Smooth muscle cell (in vitro differentiated cells): ENCODE measurements around the gene CLEC3A. TPM values are rescaled to one million over a fixed set of nuclear protein-coding genes. Genes with fewer than 3 reads are reported as not detected.
"Not testable (repeated sequence)": the region's sequence is repeated elsewhere in the genome, so short reads cannot be mapped to it uniquely, and the experiment has no call there.

Experiments used
- DNase-seq: peaks from one replicate; lab custom pipeline; 2025; ENCODE audit not compliant: unreplicated experiment; lab: John Stamatoyannopoulos, UW
- H2AFZ ChIP-seq: fragments of 200-600 bp; sonication (generic); 2 replicates; pipeline ENCODE4 v1.6.0; 2016; ENCODE audit warnings: antibody characterized with exemption, low read depth, mild to moderate bottlenecking
- H3F3A ChIP-seq: fragments of 200-600 bp; sonication (generic); 2 replicates; pipeline ENCODE4 v1.6.0; 2017; ENCODE audit warnings: antibody characterized with exemption, low read depth
- H3K27ac ChIP-seq: fragments of 200-600 bp; sonication (generic); 2 replicates; pipeline ENCODE4 v1.5.1; 2016; ENCODE audit warnings: low read depth, mild to moderate bottlenecking
- H3K27me3 ChIP-seq: fragments of 200-600 bp; sonication (generic); 2 replicates; pipeline ENCODE4 v1.6.1; 2016; ENCODE audit warnings: low read depth, mild to moderate bottlenecking
- H3K36me3 ChIP-seq: fragments of 200-600 bp; sonication (generic); 2 replicates; pipeline ENCODE4 v1.5.1; 2016; ENCODE audit warnings: low read depth
- H3K4me1 ChIP-seq: fragments of 200-600 bp; sonication (generic); 2 replicates; pipeline ENCODE4 v1.5.1; 2016; ENCODE audit warnings: low read depth
- H3K4me2 ChIP-seq: fragments of 200-600 bp; sonication (generic); 2 replicates; pipeline ENCODE4 v1.6.0; 2016; ENCODE audit warnings: mild to moderate bottlenecking
- H3K4me3 ChIP-seq: fragments of 200-600 bp; sonication (generic); 2 replicates; pipeline ENCODE4 v1.5.1; 2016; ENCODE audit warnings: mild to moderate bottlenecking
- H3K79me2 ChIP-seq: fragments of 200-600 bp; sonication (generic); 2 replicates; pipeline ENCODE4 v1.6.0; 2016; ENCODE audit warnings: low read depth, mild to moderate bottlenecking
- H3K9ac ChIP-seq: fragments of 200-600 bp; sonication (generic); 2 replicates; pipeline ENCODE4 v1.6.0; 2016; ENCODE audit warnings: low read depth
- H3K9me3 ChIP-seq: fragments of 200-600 bp; sonication (generic); replicated peaks from 2 replicates; pipeline ENCODE4 v1.5.1; 2016; ENCODE audit warnings: low read depth
- H4K20me1 ChIP-seq: fragments of 200-600 bp; sonication (generic); 2 replicates; pipeline ENCODE4 v1.6.0; 2016; ENCODE audit warnings: low read depth
- WGBS: methylation state at CpG from one replicate; pipeline ENCODE4 v1.1.7; 2016; ENCODE audit warnings: low lambda C conversion rate; 5-methylcytosine and 5-hydroxymethylcytosine counted together
- polyA plus RNA-seq: library from polyadenylated mRNA; unstranded; fragments of >200 nt; fragmentation: Nextera tagmentation; extraction: Ambion mirVana; gene quantifications from 2 replicates; pipeline ENCODE4 v1.2.1, GENCODE V29; 2016
- total RNA-seq: library from RNA; depleted of rRNA; stranded (reverse); fragments of >200 nt; gene quantifications from 2 replicates; pipeline ENCODE4 v1.2.3, GENCODE V29; 2014
- TF ChIP-seq, protein P1 (sequence below): fragments of 200-600 bp; sonication (generic); IDR thresholded peaks from 2 replicates; pipeline ENCODE4 v1.5.1; 2017; ENCODE audit warnings: borderline replicate concordance, mild to moderate bottlenecking, antibody characterized with exemption; ENCODE audit not compliant: insufficient read depth, poor library complexity, severe bottlenecking

CLEC3A gene
- total and polyA plus RNA-seq, 2 experiments from 2014 or later = 1.2 to 3.0 TPM

DNA sequence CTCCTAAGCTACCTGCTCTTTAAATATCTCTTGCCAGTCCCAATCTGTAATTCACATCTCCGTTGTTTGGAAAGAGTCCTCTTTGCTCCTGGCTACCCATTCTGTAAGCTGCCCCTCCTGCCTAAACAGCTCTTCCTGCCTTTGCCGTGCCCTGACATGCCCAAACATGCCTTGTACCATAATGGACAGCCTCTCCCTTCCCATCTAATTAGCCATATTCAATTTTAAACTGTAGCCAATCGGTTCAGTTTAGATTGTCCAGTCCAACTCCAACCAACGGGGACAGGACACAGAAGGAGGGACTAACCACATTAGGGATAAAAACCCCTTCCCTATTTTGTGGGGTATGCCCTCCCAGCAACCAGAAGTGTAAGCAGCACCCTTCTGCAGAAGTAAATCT is 30.6 kb upstream of the CLEC3A start:
- peak overlapping the region; percentile 97 for H3K27ac ChIP-seq
- WGBS = 19% methylated on average over 4 of the region's 4 CpGs
- no peaks in the 10 kb centered on the region for H3K36me3 ChIP-seq
- peaks cover 41% of the 10 kb centered on the region for H3K4me1 ChIP-seq
- peaks cover 23% of the 10 kb centered on the region for H3F3A ChIP-seq
- no peak for DNase-seq
- H3K79me2 ChIP-seq = no peaks in the 10 kb centered on the region
- H3K4me3 ChIP-seq = no peak overlapping the region
- no peaks in the 10 kb centered on the region for H3K9me3 ChIP-seq
- H3K9ac ChIP-seq = peak overlapping the region; percentile 9
- H3K4me2 ChIP-seq = peak overlapping the region; percentile 82
- TF ChIP-seq, protein P1, sequence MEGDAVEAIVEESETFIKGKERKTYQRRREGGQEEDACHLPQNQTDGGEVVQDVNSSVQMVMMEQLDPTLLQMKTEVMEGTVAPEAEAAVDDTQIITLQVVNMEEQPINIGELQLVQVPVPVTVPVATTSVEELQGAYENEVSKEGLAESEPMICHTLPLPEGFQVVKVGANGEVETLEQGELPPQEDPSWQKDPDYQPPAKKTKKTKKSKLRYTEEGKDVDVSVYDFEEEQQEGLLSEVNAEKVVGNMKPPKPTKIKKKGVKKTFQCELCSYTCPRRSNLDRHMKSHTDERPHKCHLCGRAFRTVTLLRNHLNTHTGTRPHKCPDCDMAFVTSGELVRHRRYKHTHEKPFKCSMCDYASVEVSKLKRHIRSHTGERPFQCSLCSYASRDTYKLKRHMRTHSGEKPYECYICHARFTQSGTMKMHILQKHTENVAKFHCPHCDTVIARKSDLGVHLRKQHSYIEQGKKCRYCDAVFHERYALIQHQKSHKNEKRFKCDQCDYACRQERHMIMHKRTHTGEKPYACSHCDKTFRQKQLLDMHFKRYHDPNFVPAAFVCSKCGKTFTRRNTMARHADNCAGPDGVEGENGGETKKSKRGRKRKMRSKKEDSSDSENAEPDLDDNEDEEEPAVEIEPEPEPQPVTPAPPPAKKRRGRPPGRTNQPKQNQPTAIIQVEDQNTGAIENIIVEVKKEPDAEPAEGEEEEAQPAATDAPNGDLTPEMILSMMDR = no peak
- no peaks in the 10 kb centered on the region for H3K27me3 ChIP-seq
- peak overlapping the region; percentile 82 for H2AFZ ChIP-seq
- H4K20me1 ChIP-seq = no peaks in the 10 kb centered on the region

- H3K4me1 ChIP-seq = peaks cover 41% of the 10 kb centered on the region
- not testable (repeated sequence) for H3K4me3 ChIP-seq, H2AFZ ChIP-seq, DNase-seq, H3K36me3 ChIP-seq, H4K20me1 ChIP-seq, H3K9me3 ChIP-seq, H3K79me2 ChIP-seq, H3K27me3 ChIP-seq
- peak overlapping the region; percentile 97 for H3K27ac ChIP-seq
- H3K4me2 ChIP-seq = peak overlapping the region; percentile 82
- H3K9ac ChIP-seq = peak overlapping the region; percentile 9
- peaks cover 23% of the 10 kb centered on the region for H3F3A ChIP-seq
- WGBS = 14% methylated on average over 2 of the region's 2 CpGs
These were observed 30.0 kb upstream of the CLEC3A start for GRCh38 chr16:77992381-77992780.

DNA sequence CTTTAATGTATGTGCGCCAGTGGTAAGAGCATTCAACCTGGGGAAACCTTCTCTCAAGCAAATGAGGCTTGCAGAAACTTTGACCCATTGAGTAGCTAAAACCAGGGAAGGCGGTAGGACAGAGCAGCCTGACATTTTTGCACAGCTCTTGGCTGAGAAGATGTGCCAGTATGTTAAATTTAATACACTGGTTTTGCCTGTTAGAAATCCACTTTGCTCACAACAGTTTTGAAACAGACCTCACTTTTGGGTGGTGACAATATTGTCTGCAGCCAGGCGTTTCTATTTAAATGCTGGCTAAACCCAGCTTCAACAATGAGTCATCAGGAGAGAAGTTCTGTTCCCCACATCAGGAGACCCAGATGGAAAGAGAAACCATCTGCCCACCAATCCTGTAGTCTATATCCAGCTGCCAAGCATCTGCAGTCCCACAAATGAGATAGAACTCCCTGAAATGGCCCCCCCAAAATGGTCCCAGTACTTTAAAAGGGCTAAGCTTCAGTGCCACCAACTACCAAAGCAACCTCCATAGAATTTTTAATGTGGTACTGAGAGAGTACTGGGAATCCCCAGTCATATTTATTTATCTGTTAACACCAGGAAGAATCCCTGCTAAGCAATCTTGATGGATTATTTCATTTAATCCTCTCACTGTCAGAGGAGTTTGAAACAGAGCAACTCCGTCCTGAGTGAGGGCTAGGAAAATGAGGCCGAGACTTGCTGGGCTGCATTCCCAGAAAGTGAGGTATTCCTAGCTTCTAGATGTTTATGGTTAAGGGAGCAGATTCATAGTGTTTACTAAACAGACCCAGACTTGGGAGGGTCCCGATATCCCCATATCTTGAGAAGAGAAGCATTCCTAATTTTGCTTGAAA is 29.0 kb upstream of the CLEC3A start:
- peak overlapping the region; percentile 82 for H3K4me2 ChIP-seq
- H3K9me3 ChIP-seq = no peaks in the 10 kb centered on the region
- TF ChIP-seq, protein P1 = no peak
- H2AFZ ChIP-seq = no peak overlapping the region
- H4K20me1 ChIP-seq = no peaks in the 10 kb centered on the region
- 2% methylated on average over 6 of the region's 6 CpGs for WGBS
- H3K27ac ChIP-seq = peak overlapping the region; percentile 97
- no peak overlapping the region for H3K4me3 ChIP-seq
- no peaks in the 10 kb centered on the region for H3K36me3 ChIP-seq
- H3K27me3 ChIP-seq = no peaks in the 10 kb centered on the region
- H3K9ac ChIP-seq = peak overlapping the region; percentile 80
- no peak for DNase-seq
- peaks cover 35% of the 10 kb centered on the region for H3K4me1 ChIP-seq
- H3K79me2 ChIP-seq = no peaks in the 10 kb centered on the region
- peaks cover 21% of the 10 kb centered on the region for H3F3A ChIP-seq

DNA sequence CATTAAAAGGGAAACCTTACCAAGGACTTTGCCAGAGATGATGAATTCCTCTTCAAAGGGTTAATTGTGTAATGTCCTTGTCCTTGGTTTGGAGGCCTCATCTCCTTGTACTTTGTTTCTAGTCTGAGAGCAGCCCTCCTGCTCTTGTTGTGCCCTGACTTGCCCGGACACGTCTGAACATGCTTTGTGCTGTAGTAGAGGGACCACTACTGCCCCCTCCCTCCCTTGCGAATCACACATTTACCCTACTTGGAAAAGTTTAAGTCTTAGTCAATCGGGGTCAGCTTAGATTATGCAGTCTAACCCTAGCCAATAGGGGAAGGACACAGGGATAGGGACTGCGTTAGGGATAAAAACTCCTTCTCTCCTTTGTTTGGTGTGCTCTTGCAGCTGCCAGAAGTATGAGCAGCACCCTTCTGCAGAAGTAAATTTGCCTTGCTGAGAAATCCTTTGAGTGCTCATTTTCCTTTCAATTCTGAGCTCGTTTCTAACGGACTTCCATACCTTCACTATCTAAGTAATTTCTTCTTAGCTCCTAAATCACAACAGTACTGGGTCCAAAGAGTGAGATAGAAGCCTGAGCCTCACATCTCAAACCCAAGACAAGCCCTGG is 26.4 kb upstream of the CLEC3A start:
- H3K4me1 ChIP-seq = peaks cover 28% of the 10 kb centered on the region
- TF ChIP-seq, protein P1 = no peak
- no peaks in the 10 kb centered on the region for H4K20me1 ChIP-seq
- no peak overlapping the region for H3K4me3 ChIP-seq
- no peaks in the 10 kb centered on the region for H3K27me3 ChIP-seq
- no peak overlapping the region for H2AFZ ChIP-seq
- H3K4me2 ChIP-seq = no peak overlapping the region
- no peaks in the 10 kb centered on the region for H3K79me2 ChIP-seq
- H3K9ac ChIP-seq = peak overlapping the region; percentile 57
- no peaks in the 10 kb centered on the region for H3K36me3 ChIP-seq
- no peaks in the 10 kb centered on the region for H3K9me3 ChIP-seq
- peaks cover 21% of the 10 kb centered on the region for H3F3A ChIP-seq
- H3K27ac ChIP-seq = peak overlapping the region; percentile 97
- WGBS = 79% methylated on average over 7 of the region's 7 CpGs
- no peak for DNase-seq
